Fibroblast of skin of right quadriceps (primary cell): ENCODE data around the gene ABLIM3.

ENCODE experiments used
- DNase-seq: peaks from one replicate; pipeline ENCODE4 v3.0.0-alpha.2; 2013

Gene ABLIM3

GRCh38 chr5:149141224-149141956 lies at the start of gene ABLIM3:
TSS of gene ABLIM3 (plus strand) at chr5:149141493. CDS start at chr5:149142096, 603 bp downstream.
- DNase-seq: peak; percentile 65

DNA sequence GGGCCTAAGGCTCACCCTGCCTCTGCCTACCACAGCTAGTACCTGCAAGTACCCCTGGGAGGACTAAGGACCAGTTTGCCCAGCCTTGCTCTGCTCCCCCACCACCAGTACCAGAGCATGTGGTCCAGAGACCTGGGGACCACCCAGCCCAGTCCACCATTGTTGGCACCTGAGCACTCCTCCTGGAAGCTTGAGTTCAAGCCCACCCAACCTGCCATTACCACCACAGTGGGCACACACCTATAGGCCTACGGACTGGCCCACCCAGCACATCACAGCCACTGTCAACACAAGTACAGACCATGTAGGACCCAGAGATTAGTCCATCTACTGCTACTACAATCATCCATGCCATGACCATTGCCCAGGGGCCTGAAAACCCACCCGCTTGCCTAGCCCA lies 47.7 kb upstream of the ABLIM3 start:
- DNase-seq: no peak

DNA sequence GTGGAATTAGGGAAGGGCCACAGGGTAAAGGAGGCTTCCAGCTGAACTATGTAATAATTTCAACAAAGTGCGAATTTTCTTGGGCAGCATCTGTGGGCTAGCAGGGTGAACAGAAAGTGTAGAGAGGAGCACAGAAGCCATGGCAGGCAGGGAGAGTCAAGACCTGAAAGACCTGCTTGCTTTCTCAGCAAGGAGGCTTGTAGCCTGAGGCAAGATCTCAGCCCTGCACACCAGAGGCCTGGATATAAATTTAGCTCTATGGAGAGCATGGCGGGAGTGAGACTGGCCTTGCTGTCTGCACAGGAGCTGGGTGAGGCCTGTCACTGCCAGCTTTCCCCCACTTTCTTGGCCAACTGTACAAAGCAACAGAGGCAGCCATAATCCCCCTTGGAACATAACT lies 46.3 kb upstream of the ABLIM3 start:
- DNase-seq: no peak

DNA sequence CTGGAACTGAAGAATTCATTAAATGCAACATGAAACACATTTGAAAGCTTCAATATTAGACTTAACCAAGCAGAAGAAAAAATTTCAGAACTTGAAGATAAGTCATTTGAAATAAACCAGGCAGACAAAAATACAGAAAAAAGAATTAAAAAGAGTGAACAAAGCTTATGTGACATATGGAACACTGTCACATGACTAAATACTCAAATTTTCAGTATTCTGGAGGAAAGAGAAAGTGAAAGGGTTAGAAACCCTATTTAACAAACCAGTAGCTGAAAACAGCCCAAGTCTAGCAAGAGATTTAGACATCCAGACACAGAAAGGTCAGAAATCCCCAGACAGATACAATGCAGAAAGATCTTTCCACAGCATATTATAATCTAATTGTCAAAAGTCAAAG lies 41.4 kb upstream of the ABLIM3 start:
- DNase-seq: no peak

- no peak for DNase-seq
These were observed 41.0 kb upstream of the ABLIM3 start for GRCh38 chr5:149100331-149100730.

- no peak for DNase-seq
These were observed 32.5 kb upstream of the ABLIM3 start for GRCh38 chr5:149108651-149109280.

DNA sequence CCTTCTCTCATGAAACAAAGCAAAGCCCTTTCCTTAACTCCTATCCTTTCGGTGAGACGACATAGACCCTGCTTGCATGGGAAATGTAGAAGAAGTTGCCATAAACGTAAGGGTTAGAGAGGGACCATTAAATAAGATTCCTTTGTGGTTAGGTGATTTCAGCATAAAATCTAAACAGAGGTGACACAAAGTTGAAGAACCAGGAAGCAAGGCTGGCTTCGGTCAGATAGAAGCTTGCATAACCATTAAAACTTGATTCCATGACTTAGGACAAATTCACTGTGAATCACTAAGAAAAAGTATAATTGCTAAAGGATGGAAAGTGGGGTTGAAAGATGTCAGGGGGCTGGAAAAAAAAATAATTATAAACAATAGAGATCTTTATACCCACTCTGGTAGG lies 30.9 kb upstream of the ABLIM3 start:
- DNase-seq: no peak

DNA sequence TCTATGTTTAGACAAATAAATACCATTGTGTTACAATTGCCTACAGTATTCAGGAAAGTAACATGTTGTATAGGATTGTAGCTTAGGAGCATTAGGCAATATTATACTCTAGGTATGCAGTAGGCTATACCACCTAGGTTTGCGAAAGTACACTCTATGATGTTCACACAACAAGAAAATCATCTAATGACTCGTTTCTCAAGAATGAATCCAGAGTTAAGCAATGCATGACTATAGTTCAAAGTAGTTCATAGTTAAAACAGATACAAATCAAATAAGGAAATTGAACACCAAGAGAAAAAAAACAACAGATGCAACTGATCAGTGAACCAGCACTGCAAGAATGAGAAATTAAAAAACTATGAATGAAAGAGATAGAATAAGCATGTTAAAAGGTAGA lies 27.6 kb upstream of the ABLIM3 start:
- DNase-seq: peak; percentile 85

- peak; percentile 77 for DNase-seq
These were observed 26.6 kb upstream of the ABLIM3 start for GRCh38 chr5:149114403-149115312.

- no peak for DNase-seq
These were observed 23.3 kb upstream of the ABLIM3 start for GRCh38 chr5:149117970-149118369.

- no peak for DNase-seq
These were observed 22.8 kb upstream of the ABLIM3 start for GRCh38 chr5:149118463-149118862.

DNA sequence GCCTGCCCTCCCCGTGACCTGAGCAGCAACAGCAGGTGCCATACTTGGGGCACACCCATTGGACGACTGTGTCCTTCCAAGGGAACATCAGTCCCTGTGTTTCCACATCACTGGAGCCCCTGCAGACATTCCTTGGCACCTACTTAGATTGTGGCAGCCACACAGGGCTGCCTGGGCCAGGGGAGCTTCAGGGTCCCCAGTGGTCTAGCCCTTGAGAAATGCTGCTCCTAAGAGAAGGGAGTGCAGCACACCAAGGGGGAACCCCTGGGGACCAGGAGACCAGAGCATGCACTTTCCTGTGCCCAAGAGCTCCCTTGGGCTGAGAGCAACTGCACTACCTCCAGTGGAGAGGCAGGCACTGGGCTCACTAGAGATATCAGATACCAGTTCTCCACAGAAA lies 20.1 kb upstream of the ABLIM3 start:
- no peak for DNase-seq

DNA sequence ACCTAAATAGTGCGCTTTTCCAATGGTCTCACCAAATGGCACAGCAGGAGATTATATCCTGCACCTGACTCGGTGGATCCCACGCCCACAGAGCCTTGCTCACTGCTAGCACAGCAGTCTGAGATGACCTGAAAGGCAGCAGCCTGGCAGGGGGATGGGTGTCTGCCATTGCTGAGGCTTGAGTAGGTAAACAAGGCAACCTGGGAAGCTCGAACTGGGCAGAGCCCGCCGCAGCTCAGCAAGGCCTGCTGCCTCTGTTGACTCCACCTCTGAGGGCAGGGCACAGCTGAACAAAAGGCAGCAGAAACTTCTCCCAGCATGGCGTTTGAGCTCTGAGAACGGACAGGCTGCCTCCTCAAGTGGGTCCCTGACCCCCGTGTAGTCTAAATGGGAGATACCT lies 18.1 kb upstream of the ABLIM3 start:
- DNase-seq: no peak

DNA sequence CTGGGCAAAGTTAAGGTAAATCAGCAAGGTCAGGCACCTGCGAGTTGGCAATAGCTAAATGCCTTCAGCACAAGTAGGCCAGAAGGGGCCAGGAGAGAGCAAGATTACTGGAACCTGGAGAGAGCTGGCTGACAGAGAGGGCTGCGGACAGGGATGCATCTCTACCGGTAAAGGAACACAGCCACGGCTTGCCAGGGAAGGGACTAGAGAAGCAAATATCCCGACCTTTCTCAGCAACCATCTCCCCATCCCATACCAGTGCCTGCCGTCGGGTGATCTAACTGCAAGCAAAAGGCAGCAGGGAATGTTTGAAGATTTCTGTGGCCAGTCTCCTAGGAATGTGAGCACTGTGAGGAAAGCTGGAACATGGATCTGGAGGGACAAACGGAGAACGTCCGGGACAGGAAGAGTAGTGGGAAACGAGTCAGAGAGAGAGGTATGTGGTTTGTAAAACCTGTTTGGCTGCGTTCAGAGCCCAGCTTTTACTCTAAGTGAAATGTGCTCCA lies 15.9 kb upstream of the ABLIM3 start:
- DNase-seq: peak; percentile 39

GRCh38 chr5:149126906-149127305 lies 14.4 kb upstream of the ABLIM3 start:
- DNase-seq: no peak

- DNase-seq: no peak
These were observed 13.8 kb upstream of the ABLIM3 start for GRCh38 chr5:149127394-149127955.

- no peak for DNase-seq
These were observed 13.0 kb upstream of the ABLIM3 start for GRCh38 chr5:149128023-149128875.

- no peak for DNase-seq
These were observed 12.1 kb upstream of the ABLIM3 start for GRCh38 chr5:149129181-149129580.

DNA sequence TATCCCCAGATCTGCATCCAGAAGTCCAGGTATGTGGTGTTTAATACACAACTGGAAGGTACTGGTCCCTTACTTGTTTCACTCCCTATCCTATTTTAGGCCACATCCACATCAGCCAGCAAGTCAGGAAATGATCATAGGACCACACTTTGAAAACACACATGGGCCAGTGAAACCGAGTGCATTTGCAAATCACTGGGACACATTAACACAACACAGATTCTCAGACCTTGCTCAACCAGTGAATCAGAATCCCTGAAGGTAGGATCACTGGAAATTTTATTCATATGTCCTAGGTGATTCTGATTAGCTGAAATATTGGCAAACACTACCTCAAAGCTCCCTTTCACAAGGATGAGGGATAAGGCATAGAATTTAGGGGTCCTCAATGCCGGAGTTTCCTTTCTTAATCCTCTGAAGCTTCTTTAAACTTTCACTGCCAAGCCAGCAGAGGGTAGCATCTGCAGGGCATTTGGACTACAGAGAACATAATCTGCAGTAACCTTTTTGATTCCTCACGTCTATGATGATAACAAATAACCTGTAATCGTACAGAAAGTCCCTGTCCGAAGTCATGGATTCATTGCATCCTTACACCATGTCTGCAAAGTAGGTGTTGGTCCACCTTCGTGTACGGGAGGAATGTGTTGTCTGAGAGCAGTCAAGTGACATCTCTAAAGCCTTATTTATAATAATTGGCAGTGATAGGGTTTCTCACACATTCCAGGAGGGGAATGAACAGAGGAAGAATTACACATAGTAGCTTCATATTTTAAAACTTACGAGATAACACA lies 11.0 kb upstream of the ABLIM3 start:
- DNase-seq: no peak

DNA sequence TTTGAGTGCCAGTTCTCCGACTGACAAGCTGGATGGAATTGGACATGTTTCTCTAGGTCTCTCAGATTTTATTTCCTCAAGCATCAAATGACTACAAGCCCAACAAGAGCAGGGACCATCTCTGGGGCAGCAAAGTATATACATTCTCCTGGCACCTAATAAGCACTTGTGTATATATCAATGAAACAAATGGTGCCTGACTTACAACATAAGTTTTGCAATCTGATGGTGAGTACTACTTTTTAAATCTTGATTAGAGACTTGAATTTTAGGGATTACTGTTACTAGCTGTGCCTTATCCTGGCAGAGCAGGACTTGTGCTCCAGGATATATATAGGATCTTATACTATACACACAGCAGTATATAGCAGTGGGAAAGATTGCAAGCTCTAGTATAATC lies 8.8 kb upstream of the ABLIM3 start:
- DNase-seq: no peak
